Measurements from ENCODE around the gene GPC1.

GPC1 gene

DNA sequence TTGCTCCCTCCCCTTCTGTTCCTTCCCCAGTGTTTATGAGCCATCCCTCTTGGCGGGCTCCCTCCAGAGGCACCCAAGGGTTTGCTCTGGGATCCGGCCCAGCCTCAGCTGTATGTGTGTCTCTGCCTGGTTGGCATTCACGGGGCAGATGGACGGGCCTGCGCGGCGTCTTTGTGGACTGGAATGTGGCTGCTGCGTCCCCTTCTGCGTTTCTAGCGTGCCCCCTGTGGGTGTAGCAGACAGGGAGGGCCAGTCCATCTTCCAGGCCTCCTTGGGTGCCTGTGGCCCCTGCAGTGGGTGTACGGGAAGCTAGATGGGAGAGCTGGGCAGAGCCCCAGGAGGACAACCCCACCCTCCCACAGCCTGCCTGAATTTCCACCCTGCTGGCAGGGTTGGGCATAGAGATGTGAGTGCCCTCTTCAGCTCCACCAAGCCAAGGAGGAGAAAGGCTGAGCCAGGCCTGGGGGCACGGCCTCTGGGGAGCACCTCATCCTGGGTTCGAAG lies 15.7 kb downstream of the GPC1 start:
- no peak for DNase-seq (ENCODE audit: low read depth, low spot score)
- no peak overlapping the region for H3K4me3 ChIP-seq (ENCODE audit: low read length)

DNA sequence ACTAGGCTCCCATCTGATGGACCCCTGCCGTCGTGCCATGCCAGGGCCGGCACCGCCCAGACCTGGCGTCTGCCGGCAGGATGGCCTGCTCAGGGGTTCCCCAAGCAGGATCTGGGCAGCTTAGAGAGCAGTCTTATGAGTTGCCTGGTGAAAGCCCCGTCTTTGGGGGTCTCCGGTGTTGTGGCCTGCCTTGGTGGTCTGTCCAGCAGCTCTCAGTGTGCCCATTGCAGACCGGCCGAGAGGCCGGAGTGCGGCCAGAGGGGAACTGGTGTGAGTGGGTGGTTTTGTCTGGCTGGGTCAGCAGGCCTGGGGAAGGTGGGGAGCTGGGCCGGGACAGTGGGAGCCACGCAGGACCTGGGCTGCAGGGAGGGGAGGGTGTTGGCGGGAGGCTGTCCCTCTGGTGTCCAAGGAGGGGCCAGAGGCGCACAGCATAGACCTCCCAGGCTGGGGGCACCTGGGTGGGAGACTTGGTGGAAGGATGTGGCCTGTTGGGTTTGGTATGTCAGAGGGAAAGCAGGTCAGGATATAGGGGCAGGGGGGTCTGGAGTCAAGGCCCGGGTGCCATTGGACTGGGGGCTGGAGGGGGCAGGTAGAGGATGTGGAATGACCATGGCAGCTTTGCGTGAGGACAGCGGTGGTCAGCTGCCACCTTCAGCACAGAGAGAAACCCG lies 16.5 kb downstream of the GPC1 start:
- no peak overlapping the region for H3K4me3 ChIP-seq (ENCODE audit: low read length)
- no peak for DNase-seq (ENCODE audit: low read depth, low spot score)

DNA sequence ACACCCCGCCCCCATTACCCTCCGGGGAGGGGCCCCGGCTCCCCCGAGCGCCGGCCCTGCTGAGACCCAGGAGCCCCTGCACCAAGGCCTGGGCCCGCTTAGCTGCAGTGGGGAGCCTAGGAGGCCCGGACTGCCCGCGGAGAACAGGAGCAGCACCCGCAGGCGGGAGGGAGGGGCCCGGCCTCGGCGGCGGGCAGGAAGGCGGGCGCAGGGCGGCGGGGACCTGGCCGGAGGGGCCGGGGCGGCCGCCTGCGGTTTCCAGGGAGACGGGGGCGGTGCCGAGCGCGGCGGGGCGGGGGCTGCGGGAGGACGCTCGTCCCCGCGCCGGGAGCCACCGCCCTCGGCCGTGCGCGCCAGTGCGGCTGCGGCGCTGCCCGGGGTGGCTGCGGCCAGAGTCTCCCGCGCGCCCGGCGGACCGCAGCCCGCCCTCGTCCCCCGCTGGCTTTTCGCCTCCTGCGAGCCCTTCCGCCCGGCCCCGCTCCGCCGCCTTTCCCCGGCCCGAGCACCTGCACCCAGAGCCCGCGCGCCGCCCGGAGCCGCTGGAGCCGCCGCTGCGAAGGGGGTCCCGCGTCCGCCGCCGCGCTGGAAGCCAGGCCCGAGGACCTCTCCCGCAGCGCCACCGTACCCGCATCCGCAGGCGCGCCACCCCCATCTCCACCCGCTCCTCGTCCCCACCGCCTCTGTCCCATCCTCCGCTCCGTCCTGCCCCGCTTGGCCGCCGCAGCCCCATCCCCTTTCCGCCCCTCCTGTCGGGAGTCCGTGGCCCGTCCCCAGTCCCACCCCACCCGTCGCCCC lies 17.2 kb downstream of the GPC1 start:
- no peak for DNase-seq (ENCODE audit: low read depth, low spot score)
- H3K4me3 ChIP-seq (ENCODE audit: low read length): no peak overlapping the region

DNA sequence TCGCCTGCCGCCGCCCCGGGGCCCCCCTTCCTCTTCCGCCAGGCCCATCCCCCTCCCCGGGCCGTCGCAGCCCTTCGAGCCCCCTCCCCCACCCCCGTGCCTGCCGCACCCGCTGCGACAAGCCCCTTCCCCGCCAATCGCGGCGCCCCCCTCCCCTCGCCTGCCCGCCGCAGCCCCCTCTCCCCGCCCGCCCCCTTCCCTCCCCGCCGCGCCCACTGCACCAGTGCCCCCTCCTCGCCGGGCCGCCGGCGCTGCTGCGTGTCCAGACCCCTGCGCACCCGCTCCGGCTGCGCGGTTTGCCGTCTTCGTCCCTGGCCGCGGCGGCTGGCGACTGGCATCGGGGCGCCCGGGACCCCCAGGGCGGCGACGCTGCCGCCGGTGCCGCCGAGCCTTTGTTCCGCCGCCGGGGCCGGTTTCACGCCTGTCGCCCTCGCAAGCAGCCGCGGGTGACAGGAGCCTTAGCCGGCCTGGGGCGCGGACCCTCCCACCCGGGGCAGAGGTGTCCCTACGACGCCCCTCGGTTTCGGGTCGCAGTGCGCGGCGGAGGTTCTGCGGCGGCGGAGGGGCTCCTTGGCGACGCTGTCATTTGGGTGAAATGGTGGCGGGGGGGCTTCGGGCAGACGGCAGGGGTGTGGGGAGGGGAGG lies 18.1 kb downstream of the GPC1 start:
- no peak overlapping the region for H3K4me3 ChIP-seq (ENCODE audit: low read length)
- DNase-seq (ENCODE audit: low read depth, low spot score): no peak

DNA sequence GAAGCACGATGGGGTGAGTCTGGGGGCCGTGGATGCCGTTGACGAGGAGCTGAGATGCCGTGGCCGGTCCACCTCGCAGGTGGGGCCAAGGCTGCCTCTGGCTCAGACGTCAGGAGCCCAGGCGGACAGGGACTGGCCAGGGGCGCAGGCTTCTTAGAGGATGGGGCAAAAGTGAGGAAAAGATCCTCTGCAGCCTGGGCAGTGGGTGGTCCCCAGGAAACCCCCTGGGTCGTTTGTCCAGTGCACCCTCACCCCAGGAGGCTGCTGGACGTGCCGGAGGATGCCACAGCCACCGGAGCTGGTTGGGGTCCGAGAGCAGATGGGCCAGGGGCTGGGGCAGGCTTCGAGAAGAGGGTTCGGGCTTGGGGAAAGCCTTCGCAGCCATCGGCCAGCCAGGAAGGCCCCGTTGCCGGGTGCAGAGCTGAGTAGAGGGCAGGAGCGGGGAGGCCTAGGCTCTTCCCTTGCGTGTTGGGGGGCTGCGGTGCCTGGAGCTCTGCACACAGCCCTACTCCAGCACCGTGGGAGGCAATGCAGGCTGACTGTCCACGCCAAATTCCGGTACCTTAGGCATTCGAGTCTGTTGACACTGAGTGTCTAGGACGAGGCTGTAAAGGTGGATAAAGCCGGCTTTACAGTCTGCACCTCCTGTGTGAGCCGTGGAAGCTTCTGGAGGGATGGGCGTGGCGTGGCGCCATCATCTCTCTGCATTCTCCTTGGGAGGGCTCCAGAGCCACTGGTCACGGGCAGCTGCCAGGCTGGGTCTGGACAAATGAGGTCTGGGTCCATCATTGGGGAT lies 18.8 kb downstream of the GPC1 start:
- no peak for DNase-seq (ENCODE audit: low read depth, low spot score)
- no peak overlapping the region for H3K4me3 ChIP-seq (ENCODE audit: low read length)

DNA sequence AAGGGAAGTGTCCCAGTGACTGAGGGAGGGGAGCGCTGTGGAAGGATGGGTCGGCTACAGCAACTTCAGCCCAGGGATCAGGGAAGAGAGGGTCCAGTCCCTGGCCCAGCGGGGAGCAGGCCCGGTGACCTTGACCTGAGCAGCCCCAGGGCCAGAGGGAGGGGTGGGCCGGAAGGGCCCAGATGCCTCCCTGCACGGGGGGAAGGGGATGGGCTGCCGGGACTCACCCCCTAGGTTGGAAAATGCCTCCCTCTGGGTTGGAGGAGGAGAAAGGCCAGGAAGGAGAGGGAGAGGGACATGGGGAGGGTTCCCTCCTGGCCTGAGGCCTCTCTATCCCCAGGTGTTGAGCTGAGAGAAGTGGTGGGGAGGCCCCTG lies 19.8 kb downstream of the GPC1 start:
- H3K4me3 ChIP-seq (ENCODE audit: low read length): no peak overlapping the region
- DNase-seq (ENCODE audit: low read depth, low spot score): no peak

DNA sequence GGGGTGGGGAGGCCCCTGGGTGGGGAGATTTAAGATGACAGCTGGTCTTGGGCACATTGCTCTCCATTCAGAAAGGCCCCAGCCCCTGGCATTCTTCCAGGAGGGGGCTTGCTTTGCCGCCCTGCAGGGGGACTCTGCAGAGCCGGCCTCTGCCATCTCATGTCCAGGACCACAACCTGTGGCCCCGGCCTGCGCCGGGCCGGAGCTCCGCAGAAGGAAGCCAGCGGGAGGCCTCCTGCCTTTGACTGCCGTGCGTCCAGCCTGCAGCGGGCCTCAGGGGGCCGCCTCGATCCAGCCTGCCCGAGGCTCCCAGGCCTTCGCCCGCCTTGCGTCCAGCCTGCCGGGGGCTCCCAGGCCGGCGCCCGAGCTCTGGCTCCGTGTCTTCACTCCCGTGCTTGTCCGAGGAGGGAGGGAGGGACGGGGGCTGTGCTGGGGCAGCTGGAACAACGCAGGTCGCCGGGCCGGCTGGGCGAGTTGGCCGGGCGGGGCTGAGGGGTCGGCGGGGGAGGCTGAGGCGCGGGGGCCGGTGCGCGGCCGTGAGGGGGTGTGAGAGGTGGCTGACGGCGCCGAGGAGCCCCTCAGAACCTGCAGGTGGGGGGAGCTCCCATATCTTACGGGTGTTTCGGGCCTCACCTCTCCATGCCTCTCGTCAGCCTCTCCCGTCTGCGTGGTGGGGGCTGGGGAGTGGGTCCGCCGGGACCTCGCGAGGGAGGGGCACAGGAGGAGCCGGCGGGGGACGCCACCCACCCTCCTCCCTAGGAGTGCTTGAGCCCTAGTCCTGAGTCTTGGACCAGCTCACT lies 20.4 kb downstream of the GPC1 start:
- DNase-seq (ENCODE audit: low read depth, low spot score): no peak
- no peak overlapping the region for H3K4me3 ChIP-seq (ENCODE audit: low read length)

DNA sequence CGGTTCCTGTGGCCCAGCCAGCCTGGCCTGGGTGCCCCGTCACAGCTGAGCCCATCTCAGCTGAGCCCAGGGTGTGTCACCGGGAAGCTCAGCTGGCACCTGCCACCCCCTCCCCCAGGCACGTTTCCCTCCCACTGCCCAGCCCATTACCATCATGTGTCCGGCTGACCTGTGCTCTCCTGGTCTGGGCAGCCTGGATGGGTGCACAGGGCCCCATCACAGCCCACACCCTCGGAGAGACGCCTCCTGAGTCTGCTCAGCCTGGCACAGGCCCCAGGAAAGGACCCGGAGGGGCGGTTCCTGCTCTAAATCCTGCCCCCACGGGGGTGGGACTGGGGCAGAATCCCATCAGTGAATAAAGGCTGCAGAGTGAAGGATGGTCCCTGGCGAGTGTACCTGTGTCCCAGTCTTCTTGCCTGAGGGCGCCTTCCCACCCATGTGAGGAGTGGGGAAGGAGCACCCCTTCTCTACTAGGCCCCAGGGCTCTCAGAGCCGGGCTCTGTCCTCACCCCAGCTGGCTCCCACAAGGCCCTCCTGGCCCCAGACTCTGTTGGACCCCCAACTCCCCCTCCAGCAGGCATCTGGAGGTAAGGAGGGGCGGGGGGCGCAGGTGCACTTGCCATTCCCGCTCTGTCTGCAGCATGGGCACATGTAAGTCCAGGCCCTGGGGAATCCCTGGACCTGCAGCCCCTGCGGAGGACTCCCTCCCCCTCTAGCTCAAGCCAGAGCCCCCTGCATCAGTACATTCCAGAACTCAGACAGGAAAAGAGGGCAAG lies 21.2 kb downstream of the GPC1 start:
- no peak overlapping the region for H3K4me3 ChIP-seq (ENCODE audit: low read length)
- DNase-seq (ENCODE audit: low read depth, low spot score): no peak

DNA sequence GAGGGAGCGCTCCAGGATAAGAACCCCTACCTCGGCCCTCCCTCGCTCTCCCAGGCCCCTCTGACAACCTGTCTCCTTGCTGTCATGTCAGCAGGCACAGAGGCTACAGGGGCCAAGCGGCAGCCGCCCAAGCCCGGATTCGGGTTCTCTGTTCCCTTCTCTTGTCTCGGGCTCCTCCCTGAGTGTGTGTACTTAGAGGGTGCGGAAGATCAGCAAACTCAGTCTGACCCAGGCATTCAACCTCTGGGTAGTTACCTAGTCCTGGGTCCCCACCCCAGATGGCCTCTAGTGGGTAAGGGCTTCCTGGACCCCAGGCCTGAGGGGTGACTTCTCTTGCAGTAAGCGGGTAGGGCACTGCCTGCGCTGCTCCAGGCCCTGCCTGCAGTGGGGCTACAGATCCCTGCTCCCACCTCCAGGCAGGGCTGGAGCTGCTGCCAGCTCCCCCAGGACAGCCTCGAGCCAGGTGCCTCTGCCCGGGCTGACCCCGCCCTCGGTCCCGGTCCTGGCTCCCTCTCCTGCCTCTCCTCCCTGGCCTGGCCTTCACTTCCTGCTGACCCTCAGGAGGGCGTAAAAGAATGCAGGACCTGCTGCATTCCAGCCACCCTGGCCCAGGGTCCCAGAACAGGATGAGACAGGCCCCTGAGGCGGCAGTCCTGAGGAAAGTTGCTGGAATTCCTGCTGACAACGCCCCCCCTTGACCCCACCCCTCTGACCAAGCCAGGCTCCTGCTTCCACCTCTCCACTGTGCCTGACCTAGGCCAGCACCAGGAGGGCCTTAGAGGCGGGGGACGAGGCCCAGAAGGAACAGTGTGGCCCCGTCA lies 22.0 kb downstream of the GPC1 start:
- no peak for DNase-seq (ENCODE audit: low read depth, low spot score)
- H3K4me3 ChIP-seq (ENCODE audit: low read length): no peak overlapping the region

DNA sequence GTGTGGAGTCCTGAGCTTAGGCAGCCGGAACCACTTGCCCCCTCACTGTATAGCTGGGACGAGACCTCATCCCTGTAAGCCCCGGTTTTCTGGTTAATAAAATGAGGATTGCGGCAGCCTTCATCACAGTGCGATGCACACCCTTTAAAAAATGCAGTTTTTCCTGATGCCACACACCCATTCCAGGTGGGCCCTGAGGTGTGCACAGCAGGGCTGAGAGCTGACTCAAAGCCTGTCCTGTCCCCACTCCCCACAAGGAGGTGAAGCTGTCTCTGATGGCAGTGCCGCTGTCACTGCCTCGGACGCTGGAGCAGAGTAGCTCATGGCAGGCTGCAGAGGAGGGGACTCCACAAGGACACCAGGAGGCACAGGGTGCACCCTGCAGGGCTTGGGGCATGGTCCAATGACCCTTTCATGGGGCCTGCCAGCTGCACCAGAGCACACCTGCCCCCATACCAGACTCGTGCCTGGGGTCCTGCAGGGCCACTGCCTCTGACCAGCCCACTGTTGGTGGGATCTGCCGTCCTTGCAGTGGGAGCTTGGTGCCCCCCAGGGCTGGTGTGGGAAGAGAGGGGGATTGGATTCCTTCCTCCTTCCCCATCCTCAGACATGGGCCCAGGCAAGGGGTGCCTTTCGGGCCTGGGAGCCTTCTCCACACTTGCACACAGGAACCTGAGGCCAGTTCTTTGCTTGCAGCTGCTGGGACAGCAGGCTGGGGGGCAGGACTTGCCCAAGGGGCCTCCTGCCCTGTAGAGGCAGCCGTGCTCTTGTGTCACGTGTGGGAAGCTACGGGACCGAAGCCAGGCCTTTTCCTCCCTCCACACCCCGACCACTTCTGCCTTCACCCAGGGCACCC lies 22.8 kb downstream of the GPC1 start:
- no peak for DNase-seq (ENCODE audit: low read depth, low spot score)
- no peak overlapping the region for H3K4me3 ChIP-seq (ENCODE audit: low read length)

DNA sequence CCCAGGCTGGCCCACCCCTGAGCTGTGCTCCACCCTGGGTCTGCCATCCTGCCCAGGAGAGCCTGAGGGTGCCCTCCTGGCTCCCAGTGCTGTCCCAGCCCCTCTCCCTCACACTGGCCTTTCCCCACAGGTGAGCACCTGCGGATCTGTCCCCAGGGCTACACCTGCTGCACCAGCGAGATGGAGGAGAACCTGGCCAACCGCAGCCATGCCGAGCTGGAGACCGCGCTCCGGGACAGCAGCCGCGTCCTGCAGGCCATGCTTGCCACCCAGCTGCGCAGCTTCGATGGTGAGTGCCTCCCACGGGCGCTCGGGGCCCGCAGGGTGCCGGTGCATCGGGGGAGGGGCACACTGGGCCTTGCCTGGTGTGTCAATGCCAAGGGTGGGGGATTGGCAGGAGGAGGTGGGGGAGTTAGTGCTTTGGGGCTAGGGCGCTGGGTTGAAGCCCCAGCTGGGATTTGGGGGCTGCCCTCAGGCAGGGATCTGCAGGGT lies 23.5 kb downstream of the GPC1 start:
- no peak for DNase-seq (ENCODE audit: low read depth, low spot score)
- H3K4me3 ChIP-seq (ENCODE audit: low read length): no peak overlapping the region

DNA sequence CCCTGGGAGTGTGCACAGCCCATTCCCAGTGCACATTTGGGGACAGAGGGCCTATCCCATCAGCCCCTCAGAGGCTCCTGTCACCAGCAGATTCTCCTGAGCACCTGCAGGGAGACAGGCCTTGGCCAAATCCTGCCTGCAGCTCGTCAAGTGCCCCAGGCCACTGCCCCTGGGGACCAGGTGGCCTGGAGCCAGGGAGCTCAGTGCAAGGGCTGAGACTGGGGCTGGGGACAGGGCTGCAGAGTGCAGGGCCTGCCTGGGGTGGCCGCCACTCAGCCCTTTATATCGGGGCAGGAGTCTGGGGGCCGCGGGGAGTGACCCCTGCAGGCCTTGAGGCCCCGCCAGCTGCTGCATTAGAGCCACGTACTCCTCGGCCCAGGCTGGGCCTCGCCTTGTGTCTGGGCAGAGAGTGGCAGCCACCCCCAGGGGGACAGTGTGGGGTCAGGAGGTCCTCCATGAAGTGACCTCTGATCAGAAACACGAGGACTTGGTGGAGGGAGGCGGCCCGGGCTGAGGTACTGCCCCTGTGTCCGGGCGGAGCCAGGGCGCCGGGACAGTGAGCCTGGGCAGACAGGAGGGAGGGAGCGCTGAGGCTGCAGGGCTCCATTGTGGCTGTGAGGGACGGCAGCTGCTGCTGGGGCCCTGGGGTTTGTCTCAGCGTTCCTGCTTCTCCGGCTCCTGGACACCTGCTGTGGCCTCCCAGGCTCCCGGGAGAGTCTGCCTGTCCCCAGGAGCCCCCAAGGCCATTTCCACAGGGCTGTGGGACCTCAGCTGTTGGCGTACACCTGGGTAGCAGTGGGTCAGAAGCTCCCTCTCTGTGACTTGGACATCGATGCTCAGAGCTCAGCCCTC lies 24.2 kb downstream of the GPC1 start:
- H3K4me3 ChIP-seq (ENCODE audit: low read length): no peak overlapping the region
- DNase-seq (ENCODE audit: low read depth, low spot score): no peak

DNA sequence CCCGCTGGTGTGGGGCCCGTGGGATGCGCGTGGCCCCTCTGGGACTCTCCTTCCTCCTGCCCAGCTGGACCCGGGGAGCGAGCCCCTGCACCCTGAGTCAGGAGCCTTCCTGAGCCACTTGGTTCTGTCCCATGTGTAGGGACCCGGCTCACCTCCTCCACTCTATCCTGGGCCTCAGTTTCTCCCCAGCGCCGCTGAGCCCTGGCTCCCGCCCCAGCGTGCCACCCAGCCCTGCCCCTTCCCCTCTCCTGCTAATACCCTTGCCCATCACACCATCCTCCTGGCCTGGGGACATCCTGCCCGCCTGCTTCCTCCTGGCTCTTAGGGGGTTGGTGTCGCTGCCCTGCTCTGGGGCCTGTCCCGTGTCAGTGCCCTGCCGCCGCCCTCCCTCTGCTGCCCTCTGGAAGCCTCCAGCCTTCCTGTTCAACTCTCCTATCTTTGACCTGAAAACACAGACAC lies 24.8 kb downstream of the GPC1 start:
- H3K4me3 ChIP-seq (ENCODE audit: low read length): no peak overlapping the region
- DNase-seq (ENCODE audit: low read depth, low spot score): no peak

DNA sequence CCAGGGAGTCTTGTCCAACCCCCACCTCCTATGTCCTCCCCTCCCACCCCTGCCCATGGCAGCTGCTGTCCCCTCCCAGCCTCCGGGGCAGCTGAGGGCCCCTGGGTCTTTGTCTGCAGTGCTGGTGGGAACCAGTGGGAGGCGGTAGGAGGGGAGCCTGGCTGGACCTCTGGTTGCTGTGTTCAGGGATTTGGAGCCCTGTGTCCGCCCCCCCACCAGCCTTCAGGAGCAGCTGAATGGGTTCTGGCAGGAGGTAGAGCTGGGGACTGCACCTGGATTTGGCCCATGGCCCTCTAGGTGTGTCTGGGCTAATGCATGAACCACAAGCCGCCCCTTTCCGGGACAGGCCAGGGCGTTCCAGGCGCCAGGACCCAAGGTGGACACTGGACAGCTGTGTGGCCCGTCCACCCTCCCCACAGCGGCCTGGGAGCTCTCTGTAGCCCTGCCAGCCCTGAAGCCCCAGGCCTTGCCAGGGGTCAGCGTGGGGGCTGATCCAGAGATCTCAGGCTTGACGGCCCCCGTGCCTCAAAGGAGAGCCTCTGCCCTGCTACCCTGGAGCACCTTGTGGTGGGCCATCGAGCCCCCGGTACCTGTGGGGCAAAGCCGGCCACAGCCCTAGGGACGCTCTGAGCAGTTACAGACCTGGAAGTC lies 25.4 kb downstream of the GPC1 start:
- DNase-seq (ENCODE audit: low read depth, low spot score): no peak
- H3K4me3 ChIP-seq (ENCODE audit: low read length): no peak overlapping the region

All from Jurkat, Clone E6-1 (cell line).